Fibroblast of the conjunctiva (primary cell): ENCODE data around the gene PRKG1.
A peak's percentile ranks its signal among the peaks of the same experiment; 100 is the strongest.
"Not testable (repeated sequence)": the region's sequence is repeated elsewhere in the genome, so short reads cannot be mapped to it uniquely, and the experiment has no call there.

Source experiments
- DNase-seq: peaks from one replicate; pipeline ENCODE4 v3.0.0-alpha.2; 2010; ENCODE audit warnings: low read depth

The PRKG1 gene

DNA sequence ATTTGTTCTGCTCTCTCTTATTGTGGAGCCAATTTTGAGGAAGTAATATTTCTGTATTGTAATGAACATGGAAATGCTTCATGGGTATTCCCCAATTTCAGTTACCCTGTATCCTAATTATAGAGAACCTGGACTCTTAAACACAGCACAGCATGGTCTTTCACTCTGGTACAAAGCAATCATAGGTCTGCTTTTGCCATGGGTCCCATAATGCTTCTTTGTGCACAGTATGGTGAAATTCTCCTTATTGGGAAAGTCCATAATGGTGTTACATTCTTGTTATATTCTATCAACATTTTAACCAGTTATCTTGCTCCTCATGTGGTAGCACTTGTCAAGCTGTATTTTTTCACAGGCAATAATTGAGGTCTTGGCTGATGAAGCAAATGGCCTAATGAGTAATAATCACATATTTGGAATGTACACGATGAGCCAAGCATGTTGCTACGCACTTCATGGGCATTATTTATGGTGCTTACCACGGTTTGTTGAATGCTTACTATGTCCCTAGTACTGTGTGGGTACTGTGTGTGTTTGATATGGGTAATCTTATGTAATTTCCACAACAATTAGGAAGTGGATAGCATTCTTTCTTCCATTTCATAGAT, 42.9 kb downstream of the PRKG1 start:
- DNase-seq: no peak

DNA sequence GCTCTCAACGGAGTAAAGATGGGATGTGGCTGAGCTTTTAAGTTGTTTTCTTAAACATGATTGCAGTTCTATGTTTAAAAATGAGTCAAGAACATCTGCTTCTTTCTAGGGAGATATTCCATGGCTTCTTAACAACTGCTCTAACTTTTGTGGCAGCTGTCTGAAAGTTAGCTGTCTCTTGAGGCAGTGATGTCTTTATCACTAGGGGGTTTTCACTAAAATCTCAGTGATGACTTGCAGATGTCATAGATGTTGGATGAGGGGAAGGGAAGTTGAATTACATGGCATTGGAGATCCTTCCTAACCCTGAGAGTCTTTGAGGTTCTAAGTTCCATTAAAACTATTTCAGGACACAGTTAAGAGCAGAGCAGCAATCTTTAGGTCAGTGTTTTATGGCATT, 43.5 kb downstream of the PRKG1 start:
- DNase-seq: no peak

DNA sequence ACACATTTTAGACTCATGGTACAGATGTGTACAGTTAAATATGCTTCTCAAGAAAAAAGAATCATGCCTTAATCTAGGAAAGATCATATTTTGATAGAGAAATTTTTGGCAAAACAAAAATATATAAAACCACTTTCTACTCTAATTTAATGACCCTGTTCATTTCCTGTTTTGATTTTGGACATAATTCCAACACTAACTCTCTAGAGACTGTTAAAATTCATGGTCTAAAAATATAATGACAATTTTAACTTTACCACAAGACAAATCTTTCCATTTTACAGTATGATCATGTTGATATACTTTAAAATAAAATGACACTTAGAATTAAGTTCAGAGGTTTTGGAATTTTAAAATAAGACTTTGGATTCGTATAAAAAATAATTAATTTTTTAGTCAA, 45.2 kb downstream of the PRKG1 start:
- DNase-seq: no peak

DNA sequence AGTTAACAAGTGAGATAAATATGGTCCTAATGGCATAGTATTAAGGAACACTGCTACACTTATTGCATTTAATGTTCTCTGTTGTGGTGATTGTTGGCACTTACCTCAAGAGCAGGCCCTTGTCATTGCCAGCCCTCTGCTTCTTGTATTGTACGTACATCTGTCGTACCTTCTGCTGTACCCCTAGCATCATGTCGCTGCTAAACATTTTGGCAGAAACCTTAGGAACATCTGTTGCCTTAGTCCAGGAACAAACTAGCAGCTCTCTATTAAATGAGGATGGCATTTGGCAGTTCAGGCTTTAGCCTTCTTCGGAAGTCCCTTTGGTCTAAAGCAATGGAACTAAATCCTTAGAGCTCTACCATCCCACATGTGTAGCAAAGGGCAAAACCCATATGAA, 47.6 kb downstream of the PRKG1 start:
- no peak for DNase-seq

DNA sequence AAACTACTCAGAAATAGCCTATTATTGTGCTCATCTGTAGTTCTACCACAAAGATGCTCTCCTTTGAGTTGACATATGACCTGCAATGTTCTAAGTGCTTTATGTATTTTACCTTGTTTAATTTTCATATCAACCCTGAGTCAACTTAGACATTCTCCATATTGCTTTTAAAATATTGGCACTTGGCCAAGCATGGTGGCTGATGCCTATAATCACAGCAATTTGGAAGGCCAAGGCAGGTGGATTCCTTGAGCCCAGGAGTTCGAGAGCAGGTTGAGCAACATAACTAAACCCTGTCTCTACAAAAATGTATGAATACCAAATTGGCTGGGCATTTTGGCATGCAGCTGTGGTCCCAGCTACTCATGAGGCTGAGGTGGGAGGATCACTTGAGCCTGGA, 50.6 kb downstream of the PRKG1 start:
- no peak for DNase-seq

DNA sequence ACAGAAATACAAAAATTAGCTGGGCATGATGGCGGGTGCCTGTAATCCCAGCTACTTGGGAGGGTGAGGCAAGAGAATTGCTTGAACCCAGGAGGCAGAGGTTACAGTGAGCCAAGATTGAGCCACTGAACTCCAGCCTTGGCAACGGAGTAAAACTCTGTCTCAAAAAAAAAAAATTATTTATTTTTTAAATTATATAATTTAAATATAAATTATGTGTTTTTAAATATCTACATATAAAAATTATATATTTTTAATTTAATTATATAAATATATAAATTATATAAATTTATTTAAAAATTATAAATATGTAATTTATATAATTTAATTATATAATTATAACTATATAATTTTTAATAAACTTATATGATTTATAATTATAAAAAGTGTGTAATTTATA, 51.2 kb downstream of the PRKG1 start:
- DNase-seq: no peak

DNA sequence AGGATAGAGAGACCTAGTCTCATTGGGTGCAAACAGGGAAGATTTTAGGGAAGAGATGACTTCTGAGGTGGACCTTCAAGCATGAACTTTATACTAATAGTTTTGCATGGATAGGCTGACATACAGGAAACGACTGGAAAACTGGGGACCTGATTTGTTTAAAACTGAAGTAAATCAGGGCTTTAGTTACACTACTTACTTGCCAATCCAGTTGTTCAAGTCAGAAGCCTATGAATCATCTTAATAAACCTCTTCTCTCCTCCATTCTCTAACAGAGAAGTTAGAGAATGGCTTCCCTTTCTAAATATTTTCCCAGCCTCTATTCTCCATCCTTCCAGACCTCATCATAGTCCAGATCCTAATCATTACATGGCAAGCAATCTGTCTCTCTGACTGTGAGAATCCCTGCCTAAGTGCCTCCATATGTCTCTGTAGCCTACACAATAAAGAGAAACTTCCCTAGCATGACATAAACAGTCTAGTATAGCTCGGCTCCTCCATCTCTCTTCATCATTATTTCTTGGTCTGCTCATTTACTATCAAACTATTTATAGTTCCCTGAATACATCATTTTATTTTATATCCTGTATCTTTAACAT, 55.8 kb downstream of the PRKG1 start:
- no peak for DNase-seq

DNA sequence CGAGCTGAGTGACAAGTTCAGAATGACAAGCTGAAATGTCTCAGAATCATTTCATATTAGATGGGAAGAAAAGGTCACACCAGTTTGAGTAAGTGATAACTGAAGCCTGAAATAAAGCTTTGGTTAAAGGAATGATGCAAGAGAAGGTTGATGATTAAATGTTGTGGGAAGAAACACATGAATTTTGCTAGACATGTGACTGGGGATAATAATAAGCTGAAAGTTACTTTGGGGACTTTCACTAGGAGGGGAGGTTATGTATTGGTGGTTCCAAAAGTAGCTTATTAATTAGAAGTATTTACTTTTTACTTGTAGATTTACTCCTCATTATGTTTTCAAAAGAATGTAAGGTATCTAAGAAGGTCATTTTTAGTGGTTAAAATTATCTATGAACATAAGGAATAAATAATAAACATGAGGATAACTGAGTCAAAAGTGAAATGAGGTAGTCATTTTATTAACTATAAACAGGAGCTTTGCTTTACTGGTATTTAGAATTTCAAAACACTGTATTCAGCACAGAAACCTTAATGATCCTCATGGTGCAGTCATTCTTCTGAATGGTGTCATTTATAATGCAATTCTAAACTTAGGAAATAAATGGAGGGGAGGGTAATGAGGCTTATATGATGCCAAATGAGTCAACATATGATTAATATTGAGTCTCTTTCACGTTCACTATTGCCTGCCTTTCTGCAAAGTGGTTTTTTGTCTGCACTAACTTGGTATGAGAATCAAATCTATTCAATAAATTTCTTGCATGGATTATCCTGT, 63.7 kb downstream of the PRKG1 start:
- DNase-seq: no peak

DNA sequence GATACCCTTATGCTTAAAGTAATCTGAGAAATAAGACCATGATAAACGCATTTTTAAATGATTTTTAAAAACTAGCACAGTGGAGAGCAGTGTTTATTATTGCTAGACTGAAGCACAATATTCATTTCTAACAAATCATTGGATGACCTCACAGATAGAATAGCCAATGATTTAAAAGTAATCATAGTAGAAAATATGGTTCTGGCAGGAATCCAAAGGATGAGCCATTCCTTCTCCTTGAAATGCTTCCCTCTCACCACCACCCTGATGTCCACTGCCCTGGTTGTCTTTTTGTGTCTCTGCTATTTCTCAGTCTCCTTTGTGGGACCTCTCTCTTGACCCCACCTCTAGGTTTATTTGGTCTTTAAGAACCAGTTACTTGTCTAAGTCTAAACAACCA, 64.9 kb downstream of the PRKG1 start:
- DNase-seq: no peak

DNA sequence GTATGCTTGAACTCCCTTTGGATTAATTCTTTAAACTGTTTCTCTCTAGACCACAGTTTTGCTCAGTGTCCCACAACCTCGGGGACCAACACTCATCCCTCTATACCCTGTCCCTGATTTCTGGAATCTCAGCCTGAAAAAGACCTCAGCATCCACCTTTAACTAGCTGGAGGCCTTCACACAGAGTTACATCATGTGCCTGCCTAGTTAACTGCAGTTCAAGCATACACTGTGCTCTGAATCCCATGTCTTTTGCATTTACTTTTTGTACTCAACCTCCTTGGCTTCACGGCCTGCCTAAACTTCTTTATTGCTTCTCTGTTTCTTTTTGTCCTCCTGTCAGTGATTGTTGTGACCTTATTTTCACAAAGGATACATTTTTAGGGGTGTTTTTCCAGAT, 66.7 kb downstream of the PRKG1 start:
- no peak for DNase-seq

DNA sequence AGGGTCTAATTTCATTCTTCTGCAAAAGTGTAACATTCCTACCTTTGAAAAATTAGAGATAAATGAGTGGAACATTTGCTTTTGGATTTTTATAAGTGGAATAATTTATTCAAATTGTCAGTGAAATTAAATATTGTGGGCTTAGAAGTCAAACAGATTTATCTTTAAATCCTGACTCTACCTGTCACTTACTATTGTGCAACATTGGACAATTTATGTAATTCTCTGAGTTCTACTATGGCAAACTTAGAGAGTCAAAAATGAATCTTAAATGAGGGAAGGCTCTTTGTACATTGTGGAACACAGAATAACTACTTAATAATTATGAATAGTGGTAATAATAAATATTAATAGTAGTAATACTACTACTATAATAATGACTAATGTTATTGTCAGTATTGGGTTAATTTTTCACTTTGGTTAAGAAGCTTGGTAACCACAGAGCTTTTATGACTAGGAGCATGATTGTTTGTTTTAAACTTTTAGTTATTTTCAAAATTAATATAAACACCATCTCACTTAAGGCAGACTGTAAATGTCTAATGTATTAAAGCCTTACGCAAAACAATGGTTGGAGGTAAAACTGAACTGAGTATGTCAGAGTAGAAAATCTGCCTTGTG, 70.0 kb downstream of the PRKG1 start:
- no peak for DNase-seq

DNA sequence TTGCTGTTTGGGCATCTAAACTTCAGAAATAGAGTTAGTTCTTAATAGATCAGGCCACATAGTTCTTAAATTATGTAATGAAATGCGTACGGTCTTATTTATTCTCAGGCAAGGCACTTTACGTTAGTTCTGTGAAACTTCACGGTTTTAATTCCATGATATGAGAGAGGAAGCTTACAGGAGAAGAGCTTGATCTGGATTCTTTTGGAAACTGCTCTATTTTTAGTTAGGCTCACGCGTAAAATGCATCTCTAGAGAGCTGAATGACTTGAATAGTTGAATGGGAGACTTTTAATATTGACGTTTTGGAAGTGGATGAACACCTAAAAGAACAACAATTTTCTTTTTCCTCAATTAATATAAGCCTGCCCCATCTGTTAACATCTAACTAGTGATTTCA, 71.1 kb downstream of the PRKG1 start:
- no peak for DNase-seq

DNA sequence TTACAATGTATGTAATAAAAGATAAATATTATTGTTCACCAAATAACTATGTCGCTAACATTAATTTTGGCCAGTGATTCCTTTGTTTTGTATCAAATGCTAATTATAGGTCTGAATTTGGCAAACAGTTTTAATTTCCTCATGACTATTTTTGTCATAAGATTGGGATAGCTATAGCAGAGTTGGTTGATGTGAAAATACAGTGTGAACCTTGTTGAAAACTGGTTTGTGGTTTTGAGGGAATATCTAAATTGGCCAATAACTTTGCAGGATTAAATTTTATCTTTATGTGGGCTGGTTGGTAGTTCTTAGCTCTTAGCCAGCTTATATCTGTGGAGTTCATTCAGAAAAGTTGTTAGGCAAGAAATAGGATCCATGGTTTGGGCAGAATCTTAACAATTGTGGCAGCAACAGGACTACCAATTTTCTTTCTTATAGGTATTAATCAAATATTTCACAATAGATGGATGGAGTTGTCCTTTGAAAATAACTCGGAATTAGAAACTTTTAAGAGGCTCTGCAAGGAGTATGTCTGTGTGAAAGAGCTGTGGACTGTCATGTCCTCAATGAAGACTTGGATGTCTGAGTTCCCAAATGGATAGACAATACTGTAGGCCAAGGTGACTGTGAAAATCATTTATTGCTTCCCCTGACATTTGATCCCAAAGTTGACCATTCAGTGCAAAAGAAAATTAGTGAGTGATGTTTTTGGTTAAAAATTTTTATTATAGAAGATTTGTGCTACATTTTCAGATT, 73.5 kb downstream of the PRKG1 start:
- DNase-seq: no peak

DNA sequence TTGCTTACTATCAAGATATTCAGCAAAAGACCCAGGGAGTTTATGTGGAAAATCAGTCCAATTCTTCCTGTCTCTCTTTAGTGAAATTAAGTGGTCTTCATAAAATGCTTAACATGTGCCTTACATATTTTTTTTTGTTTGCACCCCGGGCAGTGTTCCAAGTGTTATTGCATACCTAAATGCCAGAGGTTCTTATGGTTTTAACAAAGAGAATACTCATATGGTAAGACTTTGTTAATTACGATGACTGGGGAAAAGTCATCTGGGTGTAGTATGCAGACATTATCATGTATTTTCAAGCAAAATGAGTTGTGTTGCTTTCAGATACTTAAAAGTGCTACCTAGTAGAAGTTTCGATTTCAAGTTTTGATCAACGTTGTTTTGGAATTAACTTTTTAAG, 82.6 kb downstream of the PRKG1 start:
- DNase-seq: peak; percentile 48

DNA sequence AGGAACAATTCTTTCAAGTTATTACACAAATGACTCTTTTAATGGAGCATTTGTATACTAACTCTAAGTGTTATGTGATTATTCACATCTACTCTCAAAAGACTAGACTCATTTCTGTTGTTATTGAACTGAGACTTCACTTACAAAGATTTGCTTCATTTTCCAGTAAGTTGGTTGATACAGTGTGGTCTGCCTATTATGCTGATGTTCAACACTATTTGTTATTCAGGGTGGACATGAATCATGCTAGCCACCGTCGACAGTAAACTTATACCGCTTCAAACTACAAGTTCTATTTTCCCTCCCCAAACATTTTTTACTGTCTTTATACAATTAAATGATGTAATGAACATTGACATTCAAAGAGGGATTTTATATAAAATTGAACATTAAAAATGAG, 84.5 kb downstream of the PRKG1 start:
- no peak for DNase-seq

DNA sequence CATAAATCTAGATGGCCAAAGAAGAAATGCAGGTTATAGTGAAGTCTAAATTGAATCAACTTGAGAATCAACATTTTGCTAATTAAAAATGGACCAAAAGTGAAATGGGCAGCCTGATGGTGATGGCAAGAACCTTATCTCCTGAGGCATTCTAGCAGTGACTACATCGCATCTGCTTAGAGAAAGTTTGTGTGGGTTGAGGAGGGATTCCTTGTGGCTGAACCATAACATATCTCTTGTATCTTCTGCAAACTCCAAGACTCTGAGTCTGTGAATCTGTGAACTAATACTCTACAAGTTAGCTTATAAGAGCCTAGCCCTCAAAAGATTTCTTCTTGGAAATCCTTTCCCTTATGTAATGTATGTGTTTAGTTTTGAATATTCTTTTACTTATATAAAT, 85.6 kb downstream of the PRKG1 start:
- DNase-seq: no peak

DNA sequence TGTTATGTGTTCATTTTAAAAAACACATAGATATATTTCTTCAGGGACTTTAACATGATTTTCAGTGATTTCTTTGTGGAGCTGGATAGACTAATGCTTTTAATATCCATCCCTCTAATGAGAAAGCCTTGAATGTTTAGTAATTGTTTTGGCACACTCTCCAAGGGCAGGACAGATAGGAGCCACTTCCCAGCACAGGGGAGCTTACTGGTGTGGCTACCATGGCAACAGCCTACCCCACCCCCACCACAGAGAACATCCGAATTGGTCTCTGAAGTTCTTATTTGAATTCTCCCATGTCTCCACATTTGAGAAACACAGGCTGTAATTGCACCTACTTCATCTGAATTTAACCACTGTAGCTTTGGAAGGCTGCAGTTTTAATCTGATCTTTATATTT, 87.7 kb downstream of the PRKG1 start:
- no peak for DNase-seq

DNA sequence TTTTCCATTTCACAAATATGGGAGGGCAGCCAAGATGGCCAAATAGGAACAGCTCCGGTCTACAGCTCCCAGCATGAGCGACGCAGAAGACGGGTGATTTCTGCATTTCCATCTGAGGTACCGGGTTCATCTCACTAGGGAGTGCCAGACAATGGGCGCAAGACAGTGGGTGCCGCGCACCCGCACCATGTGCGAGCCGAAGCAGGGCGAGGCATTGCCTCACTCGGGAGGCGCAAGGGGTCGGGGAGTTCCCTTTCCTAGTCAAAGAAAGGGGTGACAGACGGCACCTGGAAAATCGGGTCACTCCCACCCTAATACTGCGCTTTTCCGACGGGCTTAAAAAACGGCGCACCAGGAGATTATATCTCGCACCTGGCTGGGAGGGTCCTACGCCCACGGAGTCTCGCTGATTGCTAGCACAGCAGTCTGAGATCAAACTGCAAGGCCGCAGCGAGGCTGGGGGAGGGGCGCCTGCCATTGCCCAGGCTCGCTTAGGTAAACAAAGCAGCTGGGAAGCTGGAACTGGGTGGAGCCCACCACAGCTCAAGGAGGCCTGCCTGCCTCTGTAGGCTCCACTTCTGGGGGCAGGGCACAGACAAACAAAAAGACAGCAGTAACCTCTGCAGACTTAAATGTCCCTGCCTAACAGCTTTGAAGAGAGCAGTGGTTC, 89.2 kb downstream of the PRKG1 start:
- DNase-seq: not testable (repeated sequence)

DNA sequence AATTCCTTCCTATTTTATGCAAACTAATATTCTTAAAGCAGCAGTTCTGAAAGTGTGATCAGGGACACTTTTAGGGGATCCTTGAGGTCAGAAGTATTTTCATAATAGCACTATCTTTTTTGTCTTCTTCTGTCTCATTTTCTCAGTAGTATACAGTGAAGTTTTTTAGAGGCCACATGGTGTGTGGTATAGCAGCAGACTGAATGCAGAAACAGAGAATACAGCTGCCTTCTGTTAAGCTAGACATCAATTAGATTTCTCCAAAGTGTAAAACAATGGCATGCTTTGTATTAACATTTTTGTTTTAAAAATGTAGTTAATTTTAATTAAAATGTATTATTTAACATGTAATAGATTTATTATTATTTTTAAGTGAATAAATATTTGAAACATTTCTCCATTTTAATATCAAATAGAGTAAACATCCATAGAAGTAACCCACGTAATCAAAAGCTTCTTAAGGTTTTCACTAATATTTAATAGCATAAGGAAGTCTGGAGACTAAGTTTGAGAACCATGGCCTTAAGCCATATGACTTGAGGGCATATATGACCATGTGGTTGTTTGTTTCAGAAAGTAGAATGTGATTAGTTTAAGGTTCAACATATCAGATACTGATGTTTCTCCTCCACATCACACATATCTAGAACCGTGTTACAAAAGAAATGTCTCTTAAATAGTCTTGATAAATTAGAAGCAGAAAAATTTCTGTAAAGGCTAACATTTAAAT, 94.0 kb downstream of the PRKG1 start:
- DNase-seq: no peak

DNA sequence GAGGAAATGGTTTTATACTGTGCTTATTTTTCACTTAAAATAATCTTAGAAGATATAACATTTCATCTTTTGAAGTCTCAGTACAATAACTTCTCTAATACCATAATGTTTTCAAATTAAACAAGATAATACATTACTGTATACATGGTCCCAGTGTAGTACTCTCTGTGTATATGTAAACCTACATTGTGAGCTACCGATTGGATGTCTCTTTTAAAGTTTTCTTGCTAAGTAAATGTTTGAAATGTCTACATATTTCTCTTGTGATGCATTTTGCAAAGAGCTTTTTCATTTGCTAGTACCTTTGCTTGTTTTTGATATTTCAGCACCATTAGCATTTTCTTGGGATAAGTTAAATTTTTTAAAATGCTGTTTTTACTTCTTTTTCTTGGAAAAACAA, 94.8 kb downstream of the PRKG1 start:
- DNase-seq: no peak

DNA sequence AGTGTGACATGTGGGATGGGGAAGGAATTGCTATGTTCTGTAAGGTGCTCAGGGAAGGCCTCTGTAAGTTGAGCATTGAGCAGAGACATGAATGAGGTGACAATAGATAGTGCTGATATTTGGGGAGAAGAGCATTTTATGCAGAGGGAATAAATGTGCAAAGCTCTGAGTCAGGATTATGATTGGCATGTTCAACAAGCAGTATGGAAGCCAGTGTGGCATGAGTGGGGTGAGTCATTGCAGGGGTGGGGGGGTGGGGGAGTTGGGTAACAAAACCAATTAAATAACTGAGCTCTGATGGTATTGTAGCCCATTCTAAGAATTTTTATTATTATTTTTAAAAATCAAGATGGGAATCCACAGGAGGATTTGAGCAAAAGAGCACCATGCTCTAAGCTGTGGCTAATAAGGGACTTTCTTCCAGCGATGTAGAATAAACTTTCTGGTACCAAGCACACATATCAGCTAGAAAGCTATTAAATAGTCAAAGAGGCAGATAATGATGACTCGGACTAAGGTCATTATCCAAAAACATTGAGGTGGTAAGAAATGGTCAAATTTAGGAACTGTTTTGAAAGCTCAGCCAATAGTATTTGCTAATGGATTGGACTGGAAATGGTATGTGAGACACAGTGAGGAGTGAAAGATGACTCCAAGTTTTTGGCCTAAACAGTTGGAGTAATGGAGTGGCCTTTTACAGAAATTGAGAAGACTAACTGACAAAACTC, 96.4 kb downstream of the PRKG1 start:
- DNase-seq: no peak
